Type B pancreatic cell (in vitro differentiated cells): ENCODE data around the gene HLA-DMB. TPM values are rescaled to one million over a fixed set of nuclear protein-coding genes. Genes with fewer than 3 reads are reported as not detected.

Source experiments
- DNase-seq: peaks from one replicate; pipeline ENCODE4 v3.0.0; 2021; ENCODE audit warnings: mixed read lengths; ENCODE audit not compliant: unreplicated experiment; ENCODE audit errors: extremely low spot score
- H3K27ac Mint-ChIP-seq: 2 replicates; pipeline ENCODE4 v1.8.0; 2021; ENCODE audit warnings: mild to moderate bottlenecking, mixed read lengths
- H3K27me3 Mint-ChIP-seq: 2 replicates; pipeline ENCODE4 v1.8.0; 2021; ENCODE audit warnings: mixed read lengths
- H3K36me3 Mint-ChIP-seq: 2 replicates; pipeline ENCODE4 v1.8.0; 2021; ENCODE audit warnings: mixed read lengths
- H3K4me1 Mint-ChIP-seq: one replicate; pipeline ENCODE4 v1.8.0; 2021; ENCODE audit warnings: mixed read lengths; ENCODE audit not compliant: unreplicated experiment
- H3K4me3 Mint-ChIP-seq: 2 replicates; pipeline ENCODE4 v1.8.0; 2021; ENCODE audit warnings: mild to moderate bottlenecking, mixed read lengths
- H3K9me3 Mint-ChIP-seq: 2 replicates; pipeline ENCODE4 v1.8.0; 2021; ENCODE audit warnings: mixed read lengths
- total RNA-seq: library from RNA; stranded (reverse); gene quantifications from 2 replicates; pipeline ENCODE4 v1.2.1, GENCODE V29; 2021; ENCODE audit warnings: low replicate concordance
- TF ChIP-seq, protein P1 (sequence below): fragments of 200-600 bp; sonication (generic); conservative IDR thresholded peaks from 2 replicates; pipeline ENCODE4 v1.5.0; 2021; ENCODE audit warnings: antibody characterized with exemption, mild to moderate bottlenecking

Gene HLA-DMB
- total RNA-seq, 1 donor from 2014 or later, result 0.80 TPM

DNA sequence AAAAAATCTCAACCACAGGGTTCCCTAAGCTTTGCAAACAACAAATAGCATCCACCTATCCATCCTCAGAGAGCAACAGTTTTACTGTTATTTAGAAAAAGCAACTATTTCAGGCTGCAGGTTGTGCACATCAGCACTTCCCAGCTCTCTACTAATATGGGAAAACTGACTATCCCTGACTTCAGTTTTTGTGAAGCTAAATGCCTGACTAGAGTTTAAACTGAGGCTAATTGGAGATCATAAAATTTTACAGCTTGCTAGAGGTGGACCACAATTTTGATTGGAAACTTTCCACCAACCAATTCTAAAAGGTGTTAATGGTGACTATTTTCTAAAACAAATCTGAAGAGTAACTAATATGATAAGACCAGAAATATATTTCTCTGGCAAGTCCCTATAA is 36.9 kb downstream of the HLA-DMB start:
- TF ChIP-seq, protein P1, sequence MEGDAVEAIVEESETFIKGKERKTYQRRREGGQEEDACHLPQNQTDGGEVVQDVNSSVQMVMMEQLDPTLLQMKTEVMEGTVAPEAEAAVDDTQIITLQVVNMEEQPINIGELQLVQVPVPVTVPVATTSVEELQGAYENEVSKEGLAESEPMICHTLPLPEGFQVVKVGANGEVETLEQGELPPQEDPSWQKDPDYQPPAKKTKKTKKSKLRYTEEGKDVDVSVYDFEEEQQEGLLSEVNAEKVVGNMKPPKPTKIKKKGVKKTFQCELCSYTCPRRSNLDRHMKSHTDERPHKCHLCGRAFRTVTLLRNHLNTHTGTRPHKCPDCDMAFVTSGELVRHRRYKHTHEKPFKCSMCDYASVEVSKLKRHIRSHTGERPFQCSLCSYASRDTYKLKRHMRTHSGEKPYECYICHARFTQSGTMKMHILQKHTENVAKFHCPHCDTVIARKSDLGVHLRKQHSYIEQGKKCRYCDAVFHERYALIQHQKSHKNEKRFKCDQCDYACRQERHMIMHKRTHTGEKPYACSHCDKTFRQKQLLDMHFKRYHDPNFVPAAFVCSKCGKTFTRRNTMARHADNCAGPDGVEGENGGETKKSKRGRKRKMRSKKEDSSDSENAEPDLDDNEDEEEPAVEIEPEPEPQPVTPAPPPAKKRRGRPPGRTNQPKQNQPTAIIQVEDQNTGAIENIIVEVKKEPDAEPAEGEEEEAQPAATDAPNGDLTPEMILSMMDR, result no peak
- DNase-seq, result no peak

DNA sequence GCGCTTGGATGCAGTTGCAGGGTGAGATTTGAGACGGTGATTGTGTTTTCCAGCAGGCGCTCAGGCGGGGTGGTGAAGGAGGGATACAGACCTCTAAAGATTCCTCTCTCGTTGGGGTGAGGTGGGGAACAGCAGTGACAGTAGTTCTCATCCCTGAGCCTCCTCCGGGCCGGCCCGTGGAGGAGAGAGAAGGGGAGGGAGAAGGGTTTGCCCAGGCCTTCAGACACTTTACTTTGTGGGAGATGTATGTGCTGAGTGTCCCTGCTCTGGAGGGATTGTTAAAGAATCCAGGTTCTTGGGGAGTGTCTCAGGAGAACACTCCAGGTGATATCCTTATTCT is 45.9 kb downstream of the HLA-DMB start:
- Mint-ChIP-seq H3K36me3 (peaks cover 7% of the 10 kb centered on the region), H3K9me3 (no peaks in the 10 kb centered on the region), H3K4me1 (peaks cover 29% of the 10 kb centered on the region), H3K27ac (peak overlapping the region; percentile 96), H3K27me3 (peaks cover 8% of the 10 kb centered on the region), H3K4me3 (peak overlapping the region; percentile 99)
- TF ChIP-seq, protein P1, result no peak
- DNase-seq, result no peak

More for the DNA sequence above, 36.9 kb downstream of the HLA-DMB start:
- Mint-ChIP-seq H3K27me3 (no peaks in the 10 kb centered on the region), H3K4me1 (no peaks in the 10 kb centered on the region), H3K27ac (no peak overlapping the region), H3K9me3 (no peaks in the 10 kb centered on the region), H3K36me3 (peaks cover 3% of the 10 kb centered on the region), H3K4me3 (no peak overlapping the region)

DNA sequence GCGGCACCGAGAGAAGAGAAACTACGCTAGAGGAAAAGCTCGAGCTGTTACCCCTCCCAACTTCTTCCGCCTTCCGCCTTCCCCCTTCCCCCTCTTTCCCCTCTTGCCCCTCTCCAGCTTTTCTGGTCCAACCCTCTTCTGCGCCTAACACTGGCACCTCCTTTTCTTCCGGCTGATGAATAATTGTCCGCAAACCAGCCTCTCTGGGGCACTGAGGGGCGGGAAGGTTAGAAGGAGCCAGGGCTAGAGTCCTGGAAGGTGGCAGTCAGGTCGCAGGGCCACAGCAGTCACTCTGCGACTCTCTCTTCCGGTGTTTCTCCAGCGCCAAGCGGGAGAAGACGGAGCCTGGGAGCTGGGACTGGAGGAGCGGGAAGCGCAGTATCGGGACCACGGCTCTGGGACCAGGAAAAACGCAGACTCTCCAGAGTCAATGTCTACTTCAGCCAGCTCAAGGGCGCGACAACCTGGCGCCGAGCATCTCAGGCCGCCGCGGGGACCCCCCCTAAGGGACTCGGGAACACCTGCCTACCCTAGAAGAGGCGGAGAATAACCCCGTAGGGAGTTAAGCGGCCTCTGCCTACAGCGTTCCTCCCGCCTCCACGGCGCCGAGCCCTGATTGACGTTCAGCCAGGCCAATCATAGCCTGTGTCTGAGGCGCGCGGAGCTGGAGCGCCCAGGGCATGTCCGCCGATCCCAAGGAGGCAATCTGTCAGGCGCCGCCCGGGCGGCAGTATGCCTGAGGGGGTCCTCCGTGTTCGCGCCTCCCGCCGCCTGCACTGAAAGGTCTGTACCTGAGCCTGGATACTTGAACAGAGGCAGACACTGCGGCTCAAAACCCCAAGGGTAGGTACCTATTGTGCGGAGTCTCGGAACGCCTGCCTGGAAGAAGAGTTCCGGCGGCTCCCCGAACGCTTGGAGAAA is 46.5 kb downstream of the HLA-DMB start:
- peak overlapping the region; percentile 99 for H3K4me3 Mint-ChIP-seq
- peak overlapping the region; percentile 96 for H3K27ac Mint-ChIP-seq
- TF ChIP-seq, protein P1, result peak; percentile 42
- peak; percentile 97 for DNase-seq
- H3K27me3 Mint-ChIP-seq, result peaks cover 12% of the 10 kb centered on the region
- no peaks in the 10 kb centered on the region for H3K9me3 Mint-ChIP-seq
- H3K36me3 Mint-ChIP-seq, result peaks cover 7% of the 10 kb centered on the region
- peaks cover 29% of the 10 kb centered on the region for H3K4me1 Mint-ChIP-seq

DNA sequence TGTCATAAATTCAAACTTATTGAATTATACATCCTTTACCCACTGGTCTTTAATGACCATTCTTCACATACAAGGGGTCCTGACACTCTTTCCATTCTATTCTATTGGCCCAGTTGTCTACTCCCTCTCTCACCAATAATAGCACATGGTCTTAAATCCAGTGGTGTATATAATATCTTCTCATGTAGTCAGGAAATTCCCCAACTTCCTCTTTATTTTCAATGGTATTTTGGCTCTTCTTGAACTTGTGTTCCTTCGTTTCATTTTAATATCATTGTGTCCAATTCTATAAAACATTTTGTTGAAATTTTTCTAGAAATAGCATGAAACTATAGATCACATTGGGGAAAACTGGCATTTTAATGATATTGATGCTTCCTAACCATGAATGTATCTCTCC is 50.0 kb downstream of the HLA-DMB start:
- no peaks in the 10 kb centered on the region for H3K36me3 Mint-ChIP-seq
- TF ChIP-seq, protein P1, result no peak
- H3K9me3 Mint-ChIP-seq, result no peaks in the 10 kb centered on the region
- no peak for DNase-seq
- no peak overlapping the region for H3K27ac Mint-ChIP-seq
- peaks cover 29% of the 10 kb centered on the region for H3K27me3 Mint-ChIP-seq
- H3K4me1 Mint-ChIP-seq, result peaks cover 17% of the 10 kb centered on the region
- H3K4me3 Mint-ChIP-seq, result no peak overlapping the region

DNA sequence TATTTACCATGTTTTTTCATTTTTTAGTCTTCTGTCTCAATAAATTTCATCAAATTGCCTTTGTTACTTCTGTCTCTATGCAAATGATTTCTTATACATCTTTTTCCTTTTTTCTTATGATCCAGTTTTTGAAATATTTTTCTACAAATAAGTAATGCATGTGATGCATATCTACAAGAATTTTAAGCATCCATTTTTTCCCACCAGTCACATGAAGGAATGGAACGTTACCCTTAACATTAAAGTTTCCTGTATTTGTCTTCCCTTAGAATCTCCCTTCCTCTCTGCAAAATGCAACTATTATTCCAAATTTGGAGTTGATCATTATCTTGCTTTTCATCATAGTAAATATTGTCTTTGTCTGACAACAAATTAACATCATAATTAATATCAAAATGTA is 51.3 kb downstream of the HLA-DMB start:
- DNase-seq, result no peak
- peaks cover 33% of the 10 kb centered on the region for H3K27me3 Mint-ChIP-seq
- TF ChIP-seq, protein P1, result no peak

More for the DNA sequence above, 51.3 kb downstream of the HLA-DMB start:
- no peaks in the 10 kb centered on the region for H3K36me3 Mint-ChIP-seq
- H3K27ac Mint-ChIP-seq, result no peak overlapping the region
- H3K4me3 Mint-ChIP-seq, result no peak overlapping the region
- H3K9me3 Mint-ChIP-seq, result no peaks in the 10 kb centered on the region
- peaks cover 4% of the 10 kb centered on the region for H3K4me1 Mint-ChIP-seq
